WTC11 (cell line): ENCODE data around the gene RBMS1.

Experiments
- CREB1 ChIP-seq: sonication (generic); formaldehyde crosslinking; IDR thresholded peaks from 2 replicates; pipeline ENCODE4 v1.8.0; 2023; ENCODE audit warnings: mild to moderate bottlenecking, missing genetic modification reagents
- E2F1 ChIP-seq: sonication (generic); formaldehyde crosslinking; IDR thresholded peaks from 2 replicates; pipeline ENCODE4 v1.8.0; 2022; ENCODE audit warnings: mild to moderate bottlenecking, missing genetic modification reagents
- KAT7 ChIP-seq: sonication (generic); formaldehyde crosslinking; IDR thresholded peaks from 2 replicates; pipeline ENCODE4 v1.8.1; 2023; ENCODE audit warnings: missing genetic modification reagents, mild to moderate bottlenecking, borderline replicate concordance
- NFYB ChIP-seq: sonication (generic); formaldehyde crosslinking; conservative IDR thresholded peaks from 2 replicates; pipeline ENCODE4 v1.8.0; 2022; ENCODE audit warnings: low read depth, missing genetic modification reagents
- SP1 ChIP-seq: sonication (generic); formaldehyde crosslinking; conservative IDR thresholded peaks from 2 replicates; pipeline ENCODE4 v1.8.1; 2022; ENCODE audit warnings: missing genetic modification reagents
- USF2 ChIP-seq: sonication (generic); formaldehyde crosslinking; IDR thresholded peaks from 2 replicates; pipeline ENCODE4 v1.8.1; 2023; ENCODE audit warnings: mild to moderate bottlenecking, missing genetic modification reagents, moderate library complexity
- ZNF121 ChIP-seq: sonication (generic); formaldehyde crosslinking; IDR thresholded peaks from 2 replicates; pipeline ENCODE4 v1.8.0; 2023; ENCODE audit warnings: missing genetic modification reagents
- ZNF219 ChIP-seq: sonication (generic); formaldehyde crosslinking; IDR thresholded peaks from 2 replicates; pipeline ENCODE4 v1.8.0; 2023; ENCODE audit warnings: missing genetic modification reagents, mild to moderate bottlenecking, borderline replicate concordance
- TF ChIP-seq, protein P1 (sequence below): sonication (generic); formaldehyde crosslinking; IDR thresholded peaks from 2 replicates; pipeline ENCODE4 v1.8.0; 2022; ENCODE audit warnings: mild to moderate bottlenecking, missing genetic modification reagents
- TF ChIP-seq, protein P2 (sequence below): fragments of 200-600 bp; IDR thresholded peaks from 2 replicates; pipeline ENCODE4 v1.8.0; 2022; ENCODE audit warnings: antibody characterized with exemption
- TF ChIP-seq, protein P3 (sequence below): sonication (generic); formaldehyde crosslinking; IDR thresholded peaks from 2 replicates; pipeline ENCODE4 v1.8.1; 2022; ENCODE audit warnings: low read depth, missing genetic modification reagents, borderline replicate concordance
- TF ChIP-seq, protein P4 (sequence below): sonication (generic); formaldehyde crosslinking; IDR thresholded peaks from 2 replicates; pipeline ENCODE4 v1.8.0; 2023; ENCODE audit warnings: missing genetic modification reagents, mild to moderate bottlenecking, borderline replicate concordance

GRCh38 chr2:160293391-160294091, 200.1 kb downstream of the RBMS1 start:
- TF ChIP-seq, protein P1, sequence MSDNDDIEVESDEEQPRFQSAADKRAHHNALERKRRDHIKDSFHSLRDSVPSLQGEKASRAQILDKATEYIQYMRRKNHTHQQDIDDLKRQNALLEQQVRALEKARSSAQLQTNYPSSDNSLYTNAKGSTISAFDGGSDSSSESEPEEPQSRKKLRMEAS (CRISPR knock-in tag): no peak
- TF ChIP-seq KAT7 (CRISPR knock-in tag) (no peak), CREB1 (no peak), E2F1 (no peak), SP1 (CRISPR knock-in tag) (no peak), ZNF121 (CRISPR knock-in tag) (no peak), USF2 (CRISPR knock-in tag) (no peak), ZNF219 (CRISPR knock-in tag) (no peak), NFYB (CRISPR knock-in tag) (no peak)
- TF ChIP-seq, protein P2, sequence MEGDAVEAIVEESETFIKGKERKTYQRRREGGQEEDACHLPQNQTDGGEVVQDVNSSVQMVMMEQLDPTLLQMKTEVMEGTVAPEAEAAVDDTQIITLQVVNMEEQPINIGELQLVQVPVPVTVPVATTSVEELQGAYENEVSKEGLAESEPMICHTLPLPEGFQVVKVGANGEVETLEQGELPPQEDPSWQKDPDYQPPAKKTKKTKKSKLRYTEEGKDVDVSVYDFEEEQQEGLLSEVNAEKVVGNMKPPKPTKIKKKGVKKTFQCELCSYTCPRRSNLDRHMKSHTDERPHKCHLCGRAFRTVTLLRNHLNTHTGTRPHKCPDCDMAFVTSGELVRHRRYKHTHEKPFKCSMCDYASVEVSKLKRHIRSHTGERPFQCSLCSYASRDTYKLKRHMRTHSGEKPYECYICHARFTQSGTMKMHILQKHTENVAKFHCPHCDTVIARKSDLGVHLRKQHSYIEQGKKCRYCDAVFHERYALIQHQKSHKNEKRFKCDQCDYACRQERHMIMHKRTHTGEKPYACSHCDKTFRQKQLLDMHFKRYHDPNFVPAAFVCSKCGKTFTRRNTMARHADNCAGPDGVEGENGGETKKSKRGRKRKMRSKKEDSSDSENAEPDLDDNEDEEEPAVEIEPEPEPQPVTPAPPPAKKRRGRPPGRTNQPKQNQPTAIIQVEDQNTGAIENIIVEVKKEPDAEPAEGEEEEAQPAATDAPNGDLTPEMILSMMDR: no peak
- TF ChIP-seq, protein P3, sequence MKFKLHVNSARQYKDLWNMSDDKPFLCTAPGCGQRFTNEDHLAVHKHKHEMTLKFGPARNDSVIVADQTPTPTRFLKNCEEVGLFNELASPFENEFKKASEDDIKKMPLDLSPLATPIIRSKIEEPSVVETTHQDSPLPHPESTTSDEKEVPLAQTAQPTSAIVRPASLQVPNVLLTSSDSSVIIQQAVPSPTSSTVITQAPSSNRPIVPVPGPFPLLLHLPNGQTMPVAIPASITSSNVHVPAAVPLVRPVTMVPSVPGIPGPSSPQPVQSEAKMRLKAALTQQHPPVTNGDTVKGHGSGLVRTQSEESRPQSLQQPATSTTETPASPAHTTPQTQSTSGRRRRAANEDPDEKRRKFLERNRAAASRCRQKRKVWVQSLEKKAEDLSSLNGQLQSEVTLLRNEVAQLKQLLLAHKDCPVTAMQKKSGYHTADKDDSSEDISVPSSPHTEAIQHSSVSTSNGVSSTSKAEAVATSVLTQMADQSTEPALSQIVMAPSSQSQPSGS (CRISPR knock-in tag): no peak
- TF ChIP-seq, protein P4, sequence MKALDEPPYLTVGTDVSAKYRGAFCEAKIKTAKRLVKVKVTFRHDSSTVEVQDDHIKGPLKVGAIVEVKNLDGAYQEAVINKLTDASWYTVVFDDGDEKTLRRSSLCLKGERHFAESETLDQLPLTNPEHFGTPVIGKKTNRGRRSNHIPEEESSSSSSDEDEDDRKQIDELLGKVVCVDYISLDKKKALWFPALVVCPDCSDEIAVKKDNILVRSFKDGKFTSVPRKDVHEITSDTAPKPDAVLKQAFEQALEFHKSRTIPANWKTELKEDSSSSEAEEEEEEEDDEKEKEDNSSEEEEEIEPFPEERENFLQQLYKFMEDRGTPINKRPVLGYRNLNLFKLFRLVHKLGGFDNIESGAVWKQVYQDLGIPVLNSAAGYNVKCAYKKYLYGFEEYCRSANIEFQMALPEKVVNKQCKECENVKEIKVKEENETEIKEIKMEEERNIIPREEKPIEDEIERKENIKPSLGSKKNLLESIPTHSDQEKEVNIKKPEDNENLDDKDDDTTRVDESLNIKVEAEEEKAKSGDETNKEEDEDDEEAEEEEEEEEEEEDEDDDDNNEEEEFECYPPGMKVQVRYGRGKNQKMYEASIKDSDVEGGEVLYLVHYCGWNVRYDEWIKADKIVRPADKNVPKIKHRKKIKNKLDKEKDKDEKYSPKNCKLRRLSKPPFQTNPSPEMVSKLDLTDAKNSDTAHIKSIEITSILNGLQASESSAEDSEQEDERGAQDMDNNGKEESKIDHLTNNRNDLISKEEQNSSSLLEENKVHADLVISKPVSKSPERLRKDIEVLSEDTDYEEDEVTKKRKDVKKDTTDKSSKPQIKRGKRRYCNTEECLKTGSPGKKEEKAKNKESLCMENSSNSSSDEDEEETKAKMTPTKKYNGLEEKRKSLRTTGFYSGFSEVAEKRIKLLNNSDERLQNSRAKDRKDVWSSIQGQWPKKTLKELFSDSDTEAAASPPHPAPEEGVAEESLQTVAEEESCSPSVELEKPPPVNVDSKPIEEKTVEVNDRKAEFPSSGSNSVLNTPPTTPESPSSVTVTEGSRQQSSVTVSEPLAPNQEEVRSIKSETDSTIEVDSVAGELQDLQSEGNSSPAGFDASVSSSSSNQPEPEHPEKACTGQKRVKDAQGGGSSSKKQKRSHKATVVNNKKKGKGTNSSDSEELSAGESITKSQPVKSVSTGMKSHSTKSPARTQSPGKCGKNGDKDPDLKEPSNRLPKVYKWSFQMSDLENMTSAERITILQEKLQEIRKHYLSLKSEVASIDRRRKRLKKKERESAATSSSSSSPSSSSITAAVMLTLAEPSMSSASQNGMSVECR (CRISPR knock-in tag): no peak
